Neural progenitor cell (in vitro differentiated cells): ENCODE measurements around the gene CDH10.

Experiments used
- EZH2phosphoT487 ChIP-seq: fragments of 200-600 bp; sonication (generic); IDR thresholded peaks from 2 replicates; pipeline ENCODE4 v1.6.1; 2017; ENCODE audit warnings: antibody characterized with exemption
- TF ChIP-seq, protein P1 (sequence below): fragments of 200-600 bp; sonication (generic); IDR thresholded peaks from 2 replicates; pipeline ENCODE4 v1.5.1; 2017; ENCODE audit warnings: antibody characterized with exemption, mild to moderate bottlenecking

DNA sequence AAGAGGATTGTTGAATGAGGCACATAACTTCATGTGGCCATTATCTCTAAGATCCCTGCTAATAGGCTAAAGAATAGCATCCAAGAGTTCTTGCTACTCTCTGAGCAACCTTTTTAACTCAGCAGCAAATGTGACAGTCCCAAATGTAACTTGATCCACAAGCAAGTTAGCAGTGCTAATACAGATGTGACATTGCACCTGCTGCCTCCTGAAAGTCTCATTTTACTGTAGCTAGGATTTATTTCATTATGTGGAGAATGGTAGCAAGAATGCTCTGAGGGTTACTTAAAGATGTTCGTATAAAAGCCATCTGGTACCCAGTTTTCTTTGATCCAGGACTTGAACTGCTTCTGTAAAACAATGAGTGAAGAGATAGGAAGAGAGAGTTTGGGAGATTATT lies 45.8 kb downstream of the CDH10 start:
- TF ChIP-seq, protein P1, sequence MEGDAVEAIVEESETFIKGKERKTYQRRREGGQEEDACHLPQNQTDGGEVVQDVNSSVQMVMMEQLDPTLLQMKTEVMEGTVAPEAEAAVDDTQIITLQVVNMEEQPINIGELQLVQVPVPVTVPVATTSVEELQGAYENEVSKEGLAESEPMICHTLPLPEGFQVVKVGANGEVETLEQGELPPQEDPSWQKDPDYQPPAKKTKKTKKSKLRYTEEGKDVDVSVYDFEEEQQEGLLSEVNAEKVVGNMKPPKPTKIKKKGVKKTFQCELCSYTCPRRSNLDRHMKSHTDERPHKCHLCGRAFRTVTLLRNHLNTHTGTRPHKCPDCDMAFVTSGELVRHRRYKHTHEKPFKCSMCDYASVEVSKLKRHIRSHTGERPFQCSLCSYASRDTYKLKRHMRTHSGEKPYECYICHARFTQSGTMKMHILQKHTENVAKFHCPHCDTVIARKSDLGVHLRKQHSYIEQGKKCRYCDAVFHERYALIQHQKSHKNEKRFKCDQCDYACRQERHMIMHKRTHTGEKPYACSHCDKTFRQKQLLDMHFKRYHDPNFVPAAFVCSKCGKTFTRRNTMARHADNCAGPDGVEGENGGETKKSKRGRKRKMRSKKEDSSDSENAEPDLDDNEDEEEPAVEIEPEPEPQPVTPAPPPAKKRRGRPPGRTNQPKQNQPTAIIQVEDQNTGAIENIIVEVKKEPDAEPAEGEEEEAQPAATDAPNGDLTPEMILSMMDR = no peak
- no peak for TF ChIP-seq EZH2phosphoT487
